Measurements from ENCODE around the gene ITPR2.

- TF ChIP-seq, protein P1, sequence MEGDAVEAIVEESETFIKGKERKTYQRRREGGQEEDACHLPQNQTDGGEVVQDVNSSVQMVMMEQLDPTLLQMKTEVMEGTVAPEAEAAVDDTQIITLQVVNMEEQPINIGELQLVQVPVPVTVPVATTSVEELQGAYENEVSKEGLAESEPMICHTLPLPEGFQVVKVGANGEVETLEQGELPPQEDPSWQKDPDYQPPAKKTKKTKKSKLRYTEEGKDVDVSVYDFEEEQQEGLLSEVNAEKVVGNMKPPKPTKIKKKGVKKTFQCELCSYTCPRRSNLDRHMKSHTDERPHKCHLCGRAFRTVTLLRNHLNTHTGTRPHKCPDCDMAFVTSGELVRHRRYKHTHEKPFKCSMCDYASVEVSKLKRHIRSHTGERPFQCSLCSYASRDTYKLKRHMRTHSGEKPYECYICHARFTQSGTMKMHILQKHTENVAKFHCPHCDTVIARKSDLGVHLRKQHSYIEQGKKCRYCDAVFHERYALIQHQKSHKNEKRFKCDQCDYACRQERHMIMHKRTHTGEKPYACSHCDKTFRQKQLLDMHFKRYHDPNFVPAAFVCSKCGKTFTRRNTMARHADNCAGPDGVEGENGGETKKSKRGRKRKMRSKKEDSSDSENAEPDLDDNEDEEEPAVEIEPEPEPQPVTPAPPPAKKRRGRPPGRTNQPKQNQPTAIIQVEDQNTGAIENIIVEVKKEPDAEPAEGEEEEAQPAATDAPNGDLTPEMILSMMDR (IDR thresholded peaks at IDR 0.05) = no peak
- no peak for TF ChIP-seq POLR2A (IDR thresholded peaks at IDR 0.05)
Measured at GRCh38 chr12:26658991-26659390, 174.0 kb downstream of the ITPR2 start.

Measured in lower leg skin (tissue), 3 donors.